ENCODE results near the gene OR56B1.
"Not testable (repeated sequence)": the region's sequence is repeated elsewhere in the genome, so short reads cannot be mapped to it uniquely, and the experiment has no call there.

Gene OR56B1

GRCh38 chr11:5713695-5714094 lies 22.6 kb upstream of the OR56B1 start:
- no peaks in the 10 kb centered on the region for H3K27me3 ChIP-seq
- no peaks in the 10 kb centered on the region for H3K4me1 ChIP-seq
- no peak overlapping the region for H3K27ac ChIP-seq
- peaks cover 5 to 12% (median 6%) of the 10 kb centered on the region in 3 donors for H3K36me3 ChIP-seq
- H3K9me3 ChIP-seq, result no peaks in the 10 kb centered on the region
- intact Hi-C loops (cut with DNase I; ENCODE audit: low total_unique reads), result no loop called here
- no peak for TF ChIP-seq CTCF (IDR thresholded peaks at IDR 0.05)
- DNase-seq, result no peak
- no peak overlapping the region for H3K4me3 ChIP-seq

GRCh38 chr11:5716518-5716917 lies 19.7 kb upstream of the OR56B1 start:
- H3K9me3 ChIP-seq; H3K4me3 ChIP-seq; H3K27ac ChIP-seq; DNase-seq; intact Hi-C loops (cut with DNase I; ENCODE audit: low total_unique reads); H3K36me3 ChIP-seq; H3K27me3 ChIP-seq; H3K4me1 ChIP-seq: not testable (repeated sequence)

DNA sequence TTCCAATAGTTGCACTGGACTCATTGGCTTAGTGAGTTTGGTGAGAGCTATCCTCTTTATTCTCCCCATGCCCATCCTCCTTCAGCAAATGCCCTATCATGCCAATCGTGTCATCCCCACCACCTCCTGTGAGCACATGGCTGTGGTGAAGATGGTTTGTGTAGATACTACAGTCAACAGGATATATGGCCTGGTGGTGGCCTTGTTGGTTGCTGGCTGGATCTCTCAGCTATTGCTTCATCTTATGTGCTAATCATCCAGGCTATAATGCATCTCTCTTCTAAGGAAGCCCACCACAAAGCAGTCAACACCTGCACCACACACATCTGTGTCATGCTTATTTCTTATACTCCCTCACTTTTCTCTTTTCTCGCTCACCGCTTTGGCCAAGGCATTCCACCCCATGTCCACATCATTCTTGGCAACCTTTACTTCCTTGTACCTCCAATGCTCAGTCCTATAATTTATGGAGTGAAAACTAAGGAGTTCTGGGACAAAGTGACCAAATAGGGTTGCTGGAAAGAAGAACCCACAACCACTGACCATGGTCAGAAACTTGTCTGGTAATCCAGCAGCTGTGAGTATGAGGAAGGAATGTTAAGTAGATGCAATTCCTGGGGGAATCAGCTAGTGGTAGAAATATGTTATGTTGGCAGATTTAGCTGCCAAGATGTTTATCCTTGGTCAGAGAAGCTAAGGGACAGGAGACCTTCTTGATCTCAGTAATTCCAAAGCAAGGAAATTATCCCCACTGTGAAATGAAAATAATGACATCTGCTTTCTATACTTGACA lies 16.3 kb upstream of the OR56B1 start:
- no peak for TF ChIP-seq CTCF (IDR thresholded peaks at IDR 0.05)
- Histone ChIP-seq H3K4me3 (no peak overlapping the region), H3K27ac (no peak overlapping the region), H3K4me1 (no peaks in the 10 kb centered on the region), H3K36me3 (no peaks in the 10 kb centered on the region), H3K9me3 (no peaks in the 10 kb centered on the region), H3K27me3 (no peaks in the 10 kb centered on the region)
- DNase-seq, result no peak
- intact Hi-C loops (cut with DNase I; ENCODE audit: low total_unique reads), result no loop called here

DNA sequence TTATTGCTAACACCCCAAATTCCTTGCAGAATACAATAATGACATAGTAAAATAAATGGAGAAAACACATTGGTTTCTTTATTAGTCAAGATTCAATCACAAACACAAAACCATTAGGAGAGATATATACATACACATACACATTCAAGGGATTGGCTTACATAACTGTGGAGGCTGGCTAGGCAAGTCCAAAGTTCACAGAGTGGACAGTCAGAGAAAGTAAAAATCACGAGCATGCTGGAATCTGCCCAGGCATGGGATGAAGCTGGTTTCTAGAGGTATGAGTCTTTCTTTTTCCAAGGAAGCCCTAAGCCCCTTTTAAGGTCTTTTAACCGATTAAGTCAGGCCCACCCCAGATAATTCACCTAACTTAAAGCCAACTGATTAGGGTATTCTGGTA lies 13.6 kb upstream of the OR56B1 start:
- intact Hi-C loops (cut with DNase I; ENCODE audit: low total_unique reads), result no loop called here
- DNase-seq, result no peak
- no peaks in the 10 kb centered on the region for H3K36me3 ChIP-seq
- no peaks in the 10 kb centered on the region for H3K27me3 ChIP-seq
- H3K4me3 ChIP-seq, result no peak overlapping the region
- no peak overlapping the region for H3K27ac ChIP-seq
- TF ChIP-seq CTCF (IDR thresholded peaks at IDR 0.05), result no peak
- H3K9me3 ChIP-seq, result no peaks in the 10 kb centered on the region
- no peaks in the 10 kb centered on the region for H3K4me1 ChIP-seq

DNA sequence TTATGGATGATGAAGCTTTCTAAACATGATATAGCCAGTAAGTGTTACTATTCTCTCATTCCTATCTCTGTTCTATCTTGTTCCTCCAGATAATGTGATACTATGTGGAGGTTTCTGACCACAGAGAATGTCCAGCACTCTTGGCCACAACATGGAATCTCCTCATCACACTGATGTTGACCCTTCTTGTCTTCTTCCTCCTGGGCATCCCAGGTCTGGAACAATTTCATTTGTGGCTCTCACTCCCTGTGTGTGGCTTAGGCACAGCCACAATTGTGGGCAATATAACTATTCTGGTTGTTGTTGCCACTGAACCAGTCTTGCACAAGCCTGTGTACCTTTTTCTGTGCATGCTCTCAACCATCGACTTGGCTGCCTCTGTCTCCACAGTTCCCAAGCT lies 9.9 kb upstream of the OR56B1 start:
- H3K36me3 ChIP-seq, result no peaks in the 10 kb centered on the region
- no peak for TF ChIP-seq CTCF (IDR thresholded peaks at IDR 0.05)
- intact Hi-C loops (cut with DNase I; ENCODE audit: low total_unique reads), result no loop called here

GRCh38 chr11:5727691-5728090 lies 8.6 kb upstream of the OR56B1 start:
- no peaks in the 10 kb centered on the region for H3K9me3 ChIP-seq
- no peak overlapping the region for H3K27ac ChIP-seq
- no peaks in the 10 kb centered on the region for H3K36me3 ChIP-seq
- no peaks in the 10 kb centered on the region for H3K27me3 ChIP-seq
- TF ChIP-seq CTCF (IDR thresholded peaks at IDR 0.05), result no peak
- intact Hi-C loops (cut with DNase I; ENCODE audit: low total_unique reads), result no loop called here
- H3K4me1 ChIP-seq, result no peaks in the 10 kb centered on the region
- DNase-seq, result no peak
- H3K4me3 ChIP-seq, result no peak overlapping the region

More for the DNA sequence above, 9.9 kb upstream of the OR56B1 start:
- Histone ChIP-seq H3K27me3 (no peaks in the 10 kb centered on the region), H3K4me1 (no peaks in the 10 kb centered on the region), H3K4me3 (no peak overlapping the region), H3K9me3 (no peaks in the 10 kb centered on the region), H3K27ac (no peak overlapping the region)
- no peak for DNase-seq
